OCI-M2 (cell line): ENCODE results near the gene TOMM34.

ENCODE experiments used
- DNase-seq: peaks from one replicate; lab custom pipeline; 2025; ENCODE audit not compliant: unreplicated experiment; lab: John Stamatoyannopoulos, UW

TOMM34 gene

GRCh38 chr20:44897133-44897532 lies 63.1 kb downstream of the TOMM34 start:
- DNase-seq: no peak

GRCh38 chr20:44896583-44896982 lies 63.6 kb downstream of the TOMM34 start:
- no peak for DNase-seq

DNA sequence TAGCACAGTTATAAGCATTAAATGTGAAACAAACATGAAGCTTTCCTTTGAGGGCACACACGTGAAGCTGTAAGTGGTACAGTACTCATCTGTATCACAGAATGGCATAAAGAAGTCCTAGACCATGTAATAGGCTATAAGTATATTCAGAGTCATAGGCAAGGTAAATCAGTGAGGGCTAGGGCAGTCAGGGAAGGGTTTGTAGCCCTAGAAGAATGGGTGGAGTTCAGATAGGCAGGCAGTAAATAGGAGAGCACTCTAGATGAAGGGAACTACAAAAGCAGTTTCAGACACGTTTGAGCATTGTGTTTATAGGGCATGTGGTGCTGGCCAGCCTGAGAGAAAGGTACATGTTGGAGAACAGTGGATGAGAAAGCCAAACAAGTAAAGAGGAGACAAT lies 65.2 kb downstream of the TOMM34 start:
- no peak for DNase-seq
